Adipose tissue (tissue), 3 donors: ENCODE results near the gene P4HA2. TPM values are rescaled to one million over a fixed set of nuclear protein-coding genes. Genes with fewer than 3 reads are reported as not detected.
"Not testable (repeated sequence)": the region's sequence is repeated elsewhere in the genome, so short reads cannot be mapped to it uniquely, and the experiment has no call there.

Experiments
- H3K27ac ChIP-seq: one replicate; pipeline ENCODE4 v1.5.1; 2013; ENCODE audit warnings: low read depth, low read length
- WGBS, 3 donors: extraction: QIAGEN DNeasy Blood & Tissue Kit; methylation state at CpG; one replicate each; pipeline ENCODE4 v1.1.7; 2013; 5-methylcytosine and 5-hydroxymethylcytosine counted together
- polyA plus RNA-seq, 3 donors: library from polyadenylated mRNA; stranded (reverse); fragments of 200-250 nt; gene quantifications; one replicate each; pipeline ENCODE4 v1.2.3, GENCODE V29; 2013
- donor health status: healthy with polysubstance abuse.
- donor health status: Bipolar disorder and iron deficiency.
- donor health status: healthy.

P4HA2 gene
- polyA plus RNA-seq, 3 donors: 8.9 to 39.9 (median 18.4) TPM

DNA sequence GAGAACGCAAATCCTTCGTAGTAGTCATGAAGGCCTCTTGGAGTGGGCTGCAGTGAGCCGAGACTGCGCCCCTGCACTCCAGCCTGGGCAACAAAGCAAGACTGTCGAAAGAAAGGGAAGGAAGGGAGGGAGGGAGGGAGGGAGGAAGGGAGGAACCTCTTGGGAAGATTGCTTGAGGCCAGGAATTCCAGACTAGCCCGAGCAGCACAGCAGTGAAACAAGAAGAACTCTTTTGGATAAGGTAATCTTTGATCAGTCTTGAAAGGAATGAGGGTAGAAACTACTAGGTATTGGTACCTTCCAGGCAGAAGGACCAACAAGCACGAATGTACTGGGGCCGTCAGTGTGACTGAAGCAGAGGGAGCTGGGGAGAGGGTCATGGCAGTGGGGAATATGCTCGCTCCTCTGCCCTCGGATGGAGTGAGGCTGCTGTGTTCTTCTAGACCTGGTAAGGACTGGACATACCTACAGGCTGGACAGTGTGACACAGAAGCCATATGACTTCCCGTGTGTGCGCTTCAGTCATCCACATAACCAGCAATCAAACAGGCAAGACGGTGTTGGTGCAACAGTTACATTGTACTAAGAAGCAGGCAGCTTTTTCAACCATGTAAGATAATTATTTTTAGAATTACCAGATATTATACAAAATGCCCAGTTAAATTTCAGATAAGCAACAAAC lies 45.2 kb downstream of the P4HA2 start:
- WGBS, 3 donors: 59 to 82% (median 65%) methylated on average over 13 of the region's 13 CpGs
- H3K27ac ChIP-seq: no peak overlapping the region

DNA sequence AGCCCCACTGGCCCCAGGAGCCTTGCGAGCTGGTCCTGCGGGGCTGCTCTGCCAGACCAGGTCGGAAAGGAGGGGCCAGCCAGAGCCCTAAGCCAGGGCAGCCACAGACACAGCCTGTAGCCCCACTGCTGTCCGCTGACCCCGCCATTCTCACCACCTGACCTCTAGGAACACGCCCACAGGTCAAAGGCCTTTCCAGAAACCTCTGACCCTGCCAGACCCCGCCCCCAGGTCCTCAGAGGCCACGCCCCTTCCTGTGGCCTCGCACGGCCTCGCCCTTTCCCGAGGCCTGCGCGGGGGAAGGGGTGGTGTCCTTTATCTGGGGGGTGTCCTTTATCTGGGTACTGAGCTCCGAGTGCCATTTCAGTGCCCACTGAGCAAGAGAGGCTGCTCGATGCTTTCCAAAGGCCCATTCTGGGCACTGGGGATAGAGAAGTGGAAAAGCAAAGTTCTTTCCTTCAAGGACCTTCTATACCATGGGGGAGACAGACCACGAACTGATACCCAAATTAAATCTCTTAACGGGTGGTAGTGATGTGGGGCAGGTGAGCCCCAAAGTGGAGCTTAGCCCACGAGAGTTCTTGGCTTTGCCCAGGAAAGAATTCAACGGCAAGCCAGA lies 46.5 kb downstream of the P4HA2 start:
- H3K27ac ChIP-seq: no peak overlapping the region
- 72 to 81% (median 73%) methylated on average over 20 of the region's 20 CpGs for WGBS, 3 donors

DNA sequence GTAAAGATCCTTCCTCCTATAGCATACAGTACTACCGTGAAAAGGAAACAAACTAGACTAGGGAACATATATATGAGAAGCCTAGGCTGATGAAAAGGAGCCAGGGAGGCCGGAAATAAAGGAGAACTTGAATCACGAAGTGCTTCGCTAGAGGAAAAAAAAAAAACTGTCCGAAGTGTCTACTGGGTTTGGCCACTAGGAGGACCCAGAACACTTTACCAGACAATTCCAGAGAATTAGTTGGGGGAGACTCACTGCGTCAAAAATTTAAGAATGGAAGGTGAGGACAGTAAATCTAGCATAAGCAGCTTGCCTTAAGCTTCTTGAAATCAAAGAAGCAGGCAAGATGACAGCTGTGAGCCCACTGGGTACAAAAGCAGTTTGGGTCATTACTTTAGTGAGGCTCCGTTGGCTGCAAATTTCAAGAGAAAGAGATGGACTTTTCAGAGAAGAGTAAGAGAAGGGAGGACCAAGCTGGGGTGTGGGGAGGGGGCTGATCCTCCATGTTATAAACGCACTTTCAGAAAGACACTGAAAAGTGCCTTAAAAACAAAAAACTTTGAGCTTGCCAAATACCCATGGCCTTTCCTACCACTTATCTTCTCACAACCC lies 47.4 kb downstream of the P4HA2 start:
- 15 to 19% (median 18%) methylated on average over 8 of the region's 8 CpGs for WGBS, 3 donors
- H3K27ac ChIP-seq: no peak overlapping the region

DNA sequence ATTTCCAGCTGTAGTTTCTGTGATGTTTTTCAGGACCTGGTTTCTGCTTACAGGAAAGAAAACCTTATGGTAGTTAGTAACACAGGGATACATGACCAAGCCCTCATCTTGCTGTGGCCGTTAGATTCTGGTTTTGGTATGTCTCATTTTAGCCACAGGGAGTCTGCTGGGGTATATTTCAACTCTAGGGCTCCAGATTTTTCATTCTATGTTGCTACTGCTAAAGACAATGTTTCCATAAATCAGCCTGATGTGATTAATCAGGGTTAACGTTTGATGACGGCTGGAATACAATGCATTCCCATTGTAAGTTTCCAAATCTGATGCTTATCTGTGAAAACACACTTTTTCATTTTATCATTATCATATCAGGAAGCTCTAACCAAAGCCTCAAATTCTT lies 48.2 kb downstream of the P4HA2 start:
- H3K27ac ChIP-seq: no peak overlapping the region
- 37 to 47% (median 43%) methylated on average over 3 of the region's 3 CpGs for WGBS, 3 donors

DNA sequence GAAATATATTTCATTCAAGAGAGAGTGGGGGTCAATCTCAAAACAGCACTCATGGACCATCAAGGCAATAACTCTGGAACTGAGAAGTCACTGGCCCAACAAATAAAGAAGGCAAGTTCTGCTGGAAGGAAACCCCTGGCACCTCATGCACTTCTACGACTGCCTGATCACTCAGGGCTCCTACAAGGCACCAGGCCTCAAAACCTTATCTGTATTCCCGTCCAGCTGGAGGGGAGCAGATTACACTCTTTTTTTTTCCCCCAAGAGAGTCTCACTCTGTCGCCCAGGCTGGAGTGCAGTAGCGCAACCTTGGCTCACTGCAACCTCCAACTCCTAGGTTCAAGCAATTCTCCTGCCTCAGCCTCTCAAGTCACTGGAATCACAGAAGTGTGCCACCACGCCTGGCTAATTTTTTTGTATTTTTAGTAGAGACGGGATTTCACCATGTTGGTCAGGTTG lies 49.9 kb downstream of the P4HA2 start:
- WGBS, 3 donors: 70 to 92% (median 89%) methylated on average over 6 of the region's 6 CpGs

DNA sequence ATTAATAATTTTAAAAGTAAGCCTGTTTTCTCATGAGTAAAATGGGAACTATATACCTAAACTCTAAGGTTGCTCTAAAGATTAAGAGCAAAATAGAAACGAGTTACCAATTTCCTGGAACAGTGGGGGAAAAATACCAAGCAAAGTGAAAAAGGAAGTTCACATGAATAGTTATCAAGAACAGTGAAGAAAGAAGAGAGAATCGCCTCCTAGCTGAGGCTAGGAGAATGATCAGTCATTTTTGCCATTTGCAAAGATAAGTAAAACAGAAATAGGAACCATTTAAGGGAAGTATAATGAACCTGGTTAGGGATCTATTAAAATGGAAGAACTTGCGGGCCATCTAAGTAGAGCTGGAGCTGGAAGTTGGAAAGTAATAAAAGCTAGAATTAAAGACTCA lies 50.7 kb downstream of the P4HA2 start:
- 37 to 62% (median 40%) methylated on average over 3 of the region's 3 CpGs for WGBS, 3 donors
- no peak overlapping the region for H3K27ac ChIP-seq

More for the DNA sequence above, 49.9 kb downstream of the P4HA2 start:
- H3K27ac ChIP-seq: no peak overlapping the region

DNA sequence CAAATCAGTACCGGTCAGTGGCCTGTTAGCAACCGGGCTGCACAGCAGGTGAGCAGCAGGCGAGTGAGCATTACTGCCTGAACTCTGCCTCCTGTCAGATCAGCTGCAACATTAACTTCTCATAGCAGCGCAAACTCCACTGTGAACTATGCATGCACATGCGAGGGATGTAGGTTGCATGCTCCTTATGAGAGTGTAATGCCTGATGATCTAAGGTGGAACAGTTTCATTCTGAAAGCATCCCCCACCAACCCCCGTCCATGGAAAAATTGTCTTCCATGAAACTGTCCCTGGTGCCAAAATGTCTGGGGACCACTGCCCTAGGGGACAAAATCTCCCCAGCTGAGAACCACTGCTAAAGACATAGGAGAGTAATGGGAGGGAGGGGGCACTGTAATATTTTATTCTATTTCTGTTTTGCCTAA lies 51.1 kb downstream of the P4HA2 start:
- WGBS, 3 donors: 85 to 90% (median 88%) methylated on average over 6 of the region's 6 CpGs
- H3K27ac ChIP-seq: no peak overlapping the region

DNA sequence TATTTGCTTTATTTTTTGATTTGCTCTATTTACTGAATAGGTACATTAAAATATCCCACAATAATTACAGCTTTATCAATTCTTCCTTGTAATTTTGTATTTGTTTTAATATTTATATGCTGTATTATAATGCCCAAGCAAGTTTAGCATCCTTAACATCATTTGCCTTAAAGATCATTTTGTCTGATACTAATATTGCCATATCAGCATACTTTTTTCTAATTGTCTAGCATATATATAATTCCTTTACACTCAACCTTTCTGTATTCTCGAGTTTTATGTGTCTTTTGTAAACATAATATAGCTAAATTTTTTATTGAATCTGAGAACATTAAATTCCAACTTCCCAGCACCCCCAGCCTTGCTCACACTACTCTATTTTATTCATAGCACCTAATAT lies 64.7 kb downstream of the P4HA2 start:
- no peak overlapping the region for H3K27ac ChIP-seq
- WGBS, 3 donors: 44 to 76% (median 63%) methylated on average over 1 of the region's 1 CpG

DNA sequence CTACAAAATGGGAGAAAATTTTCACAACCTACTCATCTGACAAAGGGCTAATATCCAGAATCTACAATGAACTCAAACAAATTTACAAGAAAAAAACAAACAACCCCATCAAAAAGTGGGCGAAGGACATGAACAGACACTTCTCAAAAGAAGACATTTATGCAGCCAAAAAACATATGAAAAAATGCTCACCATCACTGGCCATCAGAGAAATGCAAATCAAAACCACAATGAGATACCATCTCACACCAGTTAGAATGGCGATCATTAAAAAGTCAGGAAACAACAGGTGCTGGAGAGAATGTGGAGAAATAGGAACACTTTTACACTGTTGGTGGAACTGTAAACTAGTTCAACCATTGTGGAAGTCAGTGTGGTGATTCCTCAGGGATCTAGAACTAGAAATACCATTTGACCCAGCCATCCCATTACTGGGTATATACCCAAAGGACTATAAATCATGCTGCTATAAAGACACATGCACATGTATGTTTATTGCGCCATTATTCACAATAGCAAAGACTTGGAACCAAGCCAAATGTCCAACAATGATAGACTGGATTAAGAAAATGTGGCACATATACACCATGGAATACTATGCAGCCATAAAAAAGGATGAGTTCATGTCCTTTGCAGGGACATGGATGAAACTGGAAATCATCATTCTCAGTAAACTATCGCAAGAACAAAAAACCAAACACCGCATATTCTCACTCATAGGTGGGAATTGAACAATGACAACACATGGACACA lies 65.9 kb downstream of the P4HA2 start:
- not testable (repeated sequence) for H3K27ac ChIP-seq
- WGBS, 3 donors: 92 to 100% (median 100%) methylated on average over 1 to 4 of the region's 5 CpGs

DNA sequence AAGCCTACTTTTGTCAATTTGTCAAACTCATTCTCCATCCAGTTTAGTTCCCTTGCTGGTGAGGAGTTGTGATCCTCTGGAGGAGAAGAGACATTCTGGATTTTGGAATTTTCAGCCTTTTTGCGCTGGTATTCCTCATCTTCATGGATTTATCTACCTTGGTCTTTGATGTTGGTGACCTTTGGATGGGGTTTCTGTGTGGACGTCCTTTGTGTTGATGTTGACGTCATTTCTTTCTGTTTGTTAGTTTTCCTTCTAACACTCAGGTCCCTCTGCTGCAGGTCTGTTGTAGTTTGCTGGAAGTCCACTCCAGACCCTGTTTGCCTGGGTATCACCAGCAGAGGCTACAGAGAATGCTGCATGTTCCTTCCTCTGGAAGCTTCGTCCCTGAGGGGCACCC lies 71.2 kb downstream of the P4HA2 start:
- WGBS, 3 donors: 71 to 92% (median 85%) methylated on average over 4 of the region's 4 CpGs
- no peak overlapping the region for H3K27ac ChIP-seq

DNA sequence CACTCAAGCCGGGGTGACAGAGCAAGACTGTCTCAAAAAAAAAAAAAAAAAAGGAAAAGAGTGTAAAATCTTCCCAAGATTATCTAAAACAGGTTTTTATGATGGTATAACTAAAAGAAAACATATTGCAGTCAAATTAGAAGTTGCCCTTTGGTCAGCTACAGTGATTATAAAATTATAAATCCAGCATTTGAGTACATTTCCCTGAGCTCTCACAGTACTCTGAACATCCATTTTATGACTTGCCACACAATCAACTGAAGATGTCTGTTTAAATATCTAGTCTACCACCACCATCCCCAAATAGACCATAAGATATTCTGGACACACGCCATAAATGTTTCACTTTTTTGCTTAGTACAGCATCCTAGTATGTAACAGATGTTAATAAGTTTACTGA lies 77.1 kb downstream of the P4HA2 start:
- 87 to 93% (median 91%) methylated on average over 2 of the region's 2 CpGs for WGBS, 3 donors
- H3K27ac ChIP-seq: no peak overlapping the region

DNA sequence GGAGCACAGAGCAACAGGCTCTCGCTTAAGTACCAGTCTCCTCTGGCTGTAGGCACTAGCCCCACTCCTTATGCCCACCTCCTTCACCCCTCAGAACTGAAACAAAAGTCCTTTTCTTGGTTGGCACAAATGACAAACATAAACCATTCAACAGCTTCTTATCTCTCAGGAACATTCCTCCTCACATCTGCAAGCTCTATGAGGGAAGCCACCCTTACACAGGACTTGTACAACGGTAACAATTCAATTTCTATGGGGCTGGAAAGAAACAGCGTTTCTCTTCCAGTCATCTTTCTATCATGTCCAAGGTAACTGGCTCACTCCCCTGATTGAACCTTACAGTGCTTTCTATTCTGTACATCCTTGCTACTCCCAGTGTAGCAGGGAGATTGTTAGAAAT lies 80.0 kb downstream of the P4HA2 start:
- no peak overlapping the region for H3K27ac ChIP-seq
- 71 to 78% (median 78%) methylated on average over 3 of the region's 3 CpGs for WGBS, 3 donors

DNA sequence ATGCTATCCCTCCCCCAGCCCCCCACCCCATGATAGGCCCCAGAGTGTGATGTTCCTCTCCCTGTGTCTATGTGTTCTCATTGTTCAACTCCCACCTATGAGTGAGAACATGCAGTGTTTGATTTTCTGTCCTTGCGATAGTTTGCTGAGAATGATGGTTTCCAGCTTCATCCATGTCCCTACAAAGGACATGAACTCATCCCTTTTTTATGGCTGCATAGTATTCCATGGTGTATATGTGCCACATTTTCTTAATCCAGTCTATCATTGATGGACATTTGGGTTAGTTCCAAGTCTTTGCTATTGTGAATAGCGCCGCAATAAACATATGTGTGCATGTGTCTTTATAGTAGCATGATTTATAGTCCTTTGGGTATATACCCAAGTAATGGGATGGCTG lies 82.3 kb downstream of the P4HA2 start:
- WGBS, 3 donors: 82 to 95% (median 84%) methylated on average over 3 of the region's 3 CpGs

DNA sequence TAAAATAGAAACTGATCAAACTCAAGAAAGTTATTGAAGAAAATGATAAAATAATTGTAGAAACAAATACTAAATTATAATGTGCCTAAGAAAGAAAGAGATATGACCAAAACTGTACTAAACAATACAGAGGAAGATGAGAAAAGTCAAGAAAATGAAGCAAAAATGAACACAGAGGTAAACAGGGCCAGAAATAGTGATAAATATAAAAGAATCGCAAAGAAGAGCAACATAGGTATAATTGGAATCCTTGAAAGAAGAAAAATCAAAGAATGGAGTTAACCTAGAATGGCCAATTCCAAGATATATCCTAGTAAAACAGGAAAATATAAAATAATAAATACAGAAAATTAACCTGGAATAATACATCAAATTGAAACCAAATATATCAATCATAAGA lies 84.5 kb downstream of the P4HA2 start:
- WGBS, 3 donors: 96 to 100% (median 97%) methylated on average over 1 of the region's 1 CpG
- no peak overlapping the region for H3K27ac ChIP-seq

More for the DNA sequence above, 82.3 kb downstream of the P4HA2 start:
- not testable (repeated sequence) for H3K27ac ChIP-seq

DNA sequence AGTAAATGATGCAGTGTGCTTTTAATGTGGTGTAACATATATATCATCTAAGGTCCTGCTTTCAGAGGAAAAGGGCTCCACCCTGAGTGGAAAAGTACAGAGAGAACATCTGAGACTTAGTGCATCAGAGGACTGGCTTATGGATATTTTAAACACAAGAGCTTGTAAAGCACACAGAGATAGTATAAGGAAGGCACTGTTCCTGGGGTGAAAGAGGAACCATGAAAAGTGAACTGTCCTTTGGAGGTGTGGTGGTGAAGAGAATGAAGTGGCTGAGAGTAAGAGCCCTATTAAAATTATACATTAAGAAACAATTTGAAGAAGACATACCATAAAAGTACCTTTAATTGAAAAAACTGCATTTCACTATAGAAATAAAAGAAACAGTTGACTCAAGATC lies 85.2 kb downstream of the P4HA2 start:
- H3K27ac ChIP-seq: no peak overlapping the region
